NCI-H2171 treated with DMSO at 0.1 percent for 48 hours (cell line): ENCODE measurements around the gene ZSWIM1.
A peak's percentile ranks its signal among the peaks of the same experiment; 100 is the strongest.

Source experiments
- DNase-seq: peaks from one replicate; lab custom pipeline; 2025; lab: John Stamatoyannopoulos, UW

ZSWIM1 gene

GRCh38 chr20:45880988-45881788 is at the start of gene ZSWIM1:
TSS of gene ZSWIM1 (plus strand) at chr20:45881227. CDS start at chr20:45882593, 1,366 bp downstream.
- peak; percentile 99 for DNase-seq

GRCh38 chr20:45832619-45833018 is 48.4 kb upstream of the ZSWIM1 start:
- DNase-seq, result no peak

DNA sequence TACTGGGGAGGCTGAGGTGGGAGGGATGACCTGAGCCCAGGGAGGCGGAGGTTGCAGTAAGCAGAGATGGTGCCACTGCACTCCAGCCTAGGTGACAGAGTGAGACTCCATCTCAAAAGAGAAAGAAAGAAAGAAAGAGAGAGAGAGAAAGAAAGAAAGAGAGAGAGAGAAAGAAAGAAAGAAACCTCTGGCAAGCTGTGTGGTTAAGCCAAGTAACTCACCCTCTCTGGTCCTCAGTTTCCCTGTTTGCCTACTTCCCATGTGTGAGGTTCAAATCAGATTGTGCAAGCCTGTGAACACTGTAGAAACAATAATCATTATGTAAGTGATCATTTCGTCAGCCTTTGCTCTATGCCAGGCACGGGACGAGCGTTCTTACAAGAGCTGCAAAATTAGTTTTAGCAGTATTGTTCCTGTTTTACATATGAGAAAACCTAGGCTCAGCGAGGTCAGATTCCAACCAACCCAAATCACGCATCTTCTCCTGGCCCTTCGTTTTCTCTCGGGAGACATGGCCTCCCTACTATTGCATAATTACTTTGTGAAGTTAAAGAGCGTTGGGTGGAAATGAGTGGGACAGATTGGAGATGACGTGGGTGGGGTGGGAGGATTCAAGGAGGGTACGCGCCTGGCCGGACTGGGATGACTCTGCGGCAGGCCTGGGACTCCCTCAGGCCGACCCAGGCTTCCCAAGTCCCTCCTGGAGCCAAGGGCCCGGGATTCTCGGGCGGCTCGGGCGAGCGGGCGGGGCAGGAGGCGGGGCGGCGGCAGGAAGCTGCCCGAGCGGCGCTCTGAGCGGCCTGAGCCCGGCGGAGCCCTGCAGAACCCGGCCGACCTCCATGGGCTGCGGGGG is 47.8 kb upstream of the ZSWIM1 start, which contains the start of gene SNX21:
Gene SNX21 (plus strand): TSS at position 770 of the 853 bp plus-strand sequence. CDS start 121 bp downstream, outside the sequence.
- peak; percentile 72 for DNase-seq

DNA sequence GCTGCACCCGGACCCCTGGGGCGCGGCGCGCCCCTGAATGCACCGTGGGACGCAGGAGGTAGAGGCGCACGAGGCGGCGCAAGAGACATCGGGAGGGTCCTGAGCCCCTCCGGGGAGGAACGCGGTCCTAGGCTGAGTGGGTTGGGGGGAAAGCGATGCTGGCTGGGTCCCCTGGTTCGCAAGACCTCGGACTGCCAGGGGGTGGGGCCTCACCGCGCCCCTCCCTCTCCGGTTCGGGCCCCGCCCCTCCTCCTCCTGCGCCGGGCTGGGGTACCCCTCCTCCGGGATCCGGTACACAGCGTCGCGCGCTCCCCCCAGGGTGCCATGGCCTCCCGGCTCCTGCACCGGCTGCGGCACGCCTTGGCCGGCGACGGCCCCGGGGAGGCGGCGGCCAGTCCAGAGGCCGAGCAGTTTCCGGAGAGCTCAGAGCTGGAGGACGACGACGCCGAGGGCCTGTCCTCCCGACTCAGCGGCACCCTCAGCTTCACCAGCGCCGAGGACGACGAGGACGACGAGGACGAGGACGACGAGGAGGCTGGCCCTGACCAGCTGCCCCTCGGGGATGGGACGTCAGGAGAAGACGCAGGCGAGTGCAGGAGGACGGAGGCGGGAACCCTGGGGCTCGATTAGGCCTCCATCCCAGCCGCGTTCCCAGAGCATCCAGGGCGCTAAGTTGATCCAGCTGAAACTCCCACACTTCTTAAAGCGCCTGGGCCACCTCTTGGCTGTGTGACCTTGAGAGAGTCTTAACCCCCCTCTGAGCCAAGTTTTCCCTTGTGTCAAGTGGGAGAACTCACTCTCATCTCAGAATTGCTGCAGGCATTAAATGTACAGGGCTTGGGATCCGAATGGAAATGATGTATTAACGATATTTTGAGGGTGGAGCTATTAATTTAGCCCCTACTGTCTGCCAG is 46.9 kb upstream of the ZSWIM1 start:
- peak; percentile 66 for DNase-seq

- DNase-seq, result no peak
Measured at GRCh38 chr20:45834797-45835161, 46.2 kb upstream of the ZSWIM1 start.

- no peak for DNase-seq
Measured at GRCh38 chr20:45835329-45835765, 45.7 kb upstream of the ZSWIM1 start.

DNA sequence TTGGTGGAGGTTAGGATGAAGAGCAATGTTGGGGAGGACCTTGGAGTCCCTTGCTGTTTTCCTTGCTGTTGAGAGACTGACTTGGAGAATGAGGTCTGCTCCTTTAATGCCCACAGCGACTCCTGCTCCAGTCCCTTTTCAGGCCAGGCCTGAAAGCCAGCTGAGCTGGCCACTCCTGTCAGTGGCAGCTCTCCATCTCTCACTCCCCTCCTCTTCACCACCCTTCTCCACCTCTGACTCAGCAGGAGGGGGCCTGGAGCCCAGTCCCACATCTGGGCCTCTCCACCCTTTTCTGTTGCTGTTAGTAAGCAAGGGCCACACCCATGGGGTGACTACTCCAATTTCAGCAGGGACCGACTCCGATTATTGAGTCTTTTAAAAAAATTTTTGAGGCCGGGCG is 45.2 kb upstream of the ZSWIM1 start:
- no peak for DNase-seq

DNA sequence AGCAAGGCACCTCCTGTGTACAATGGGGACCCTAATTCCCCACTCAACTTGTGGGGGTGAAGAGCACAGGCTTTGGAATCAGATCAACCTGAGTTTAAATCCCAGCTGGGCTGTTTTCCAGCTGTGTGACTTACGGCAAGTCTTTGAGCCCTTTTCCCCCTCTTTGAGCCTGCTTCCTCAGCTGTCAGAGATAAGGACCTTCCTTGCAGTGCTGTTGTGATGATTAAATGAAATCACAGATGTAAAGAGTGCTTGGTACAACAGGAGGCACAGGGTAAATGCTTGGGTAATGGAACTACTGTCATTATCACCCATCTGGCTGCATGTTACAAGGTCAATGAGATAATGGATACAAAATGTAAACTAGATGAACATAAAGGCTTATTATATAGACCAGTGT is 44.2 kb upstream of the ZSWIM1 start:
- peak; percentile 65 for DNase-seq

- no peak for DNase-seq
Measured at GRCh38 chr20:45840700-45841198, 40.3 kb upstream of the ZSWIM1 start.

- DNase-seq, result no peak
Measured at GRCh38 chr20:45841407-45842129, 39.5 kb upstream of the ZSWIM1 start.

DNA sequence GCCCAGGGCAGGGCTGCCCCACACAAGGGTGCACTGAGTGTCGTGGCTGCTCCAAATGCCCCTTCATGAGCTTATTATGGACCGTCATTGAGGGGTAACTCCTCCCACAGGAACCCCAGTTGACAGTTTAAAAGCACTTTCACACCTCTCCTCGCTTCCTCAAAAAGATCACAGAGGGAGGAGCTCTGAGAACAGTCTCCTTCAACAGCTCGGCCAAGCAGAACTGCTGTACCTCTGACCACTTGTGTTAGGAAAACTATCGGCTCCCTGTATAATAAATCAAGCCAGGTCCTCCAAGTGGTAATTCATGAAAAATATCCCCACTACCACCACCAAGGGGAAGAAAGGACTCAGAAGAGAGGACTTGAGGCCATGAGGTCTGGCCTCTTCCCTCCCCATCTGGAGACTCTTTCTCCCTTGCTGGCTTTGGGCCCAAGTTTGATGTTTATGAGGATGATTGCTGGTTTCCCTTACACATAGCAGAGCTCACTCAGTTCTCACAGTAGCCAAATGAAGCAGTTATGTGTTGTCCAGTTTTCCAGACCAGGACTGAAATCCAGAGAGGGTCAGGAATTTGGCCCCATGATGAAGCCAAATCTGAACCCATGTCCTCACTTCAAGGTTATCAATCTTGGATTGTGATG is 38.7 kb upstream of the ZSWIM1 start:
- DNase-seq, result no peak

- DNase-seq, result no peak
Measured at GRCh38 chr20:45843506-45843905, 37.5 kb upstream of the ZSWIM1 start.

DNA sequence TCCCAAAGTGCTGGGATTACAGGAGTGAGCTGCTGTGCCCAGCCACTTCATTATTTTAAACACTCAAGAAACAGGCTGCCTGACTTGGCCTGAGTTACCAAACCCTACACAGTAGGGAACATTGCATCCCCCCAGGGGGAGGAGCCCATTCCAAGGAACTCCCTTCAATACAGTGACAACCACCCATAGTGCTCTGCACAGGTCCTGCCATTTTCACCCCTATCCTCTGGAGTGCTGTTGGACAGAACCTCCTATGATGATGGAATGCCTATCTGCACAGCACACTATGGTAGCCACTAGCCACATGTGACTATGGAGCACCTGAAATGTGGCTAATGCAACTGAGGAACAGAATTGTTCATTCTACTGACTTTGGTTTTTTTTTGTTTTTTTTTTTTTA is 35.6 kb upstream of the ZSWIM1 start:
- DNase-seq, result no peak

DNA sequence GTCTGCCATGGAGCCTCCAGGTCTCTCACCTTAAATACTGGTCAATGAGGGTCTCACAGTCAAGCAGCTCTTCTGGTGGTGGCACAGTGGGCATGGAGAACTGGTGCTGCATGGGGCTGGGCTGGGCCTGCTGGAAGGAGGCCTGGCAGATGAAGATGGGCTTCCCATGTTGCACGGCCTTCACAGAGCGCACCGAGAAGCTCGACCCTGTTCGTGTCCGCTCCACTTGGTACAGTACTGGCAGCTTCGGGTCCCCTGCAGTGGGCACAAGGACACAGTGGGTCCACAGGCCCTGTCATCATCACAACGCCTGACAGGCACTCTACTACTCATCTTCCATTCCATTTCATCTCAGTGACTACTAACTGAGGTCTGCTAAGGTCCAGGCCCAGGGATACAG is 32.6 kb upstream of the ZSWIM1 start:
- no peak for DNase-seq

DNA sequence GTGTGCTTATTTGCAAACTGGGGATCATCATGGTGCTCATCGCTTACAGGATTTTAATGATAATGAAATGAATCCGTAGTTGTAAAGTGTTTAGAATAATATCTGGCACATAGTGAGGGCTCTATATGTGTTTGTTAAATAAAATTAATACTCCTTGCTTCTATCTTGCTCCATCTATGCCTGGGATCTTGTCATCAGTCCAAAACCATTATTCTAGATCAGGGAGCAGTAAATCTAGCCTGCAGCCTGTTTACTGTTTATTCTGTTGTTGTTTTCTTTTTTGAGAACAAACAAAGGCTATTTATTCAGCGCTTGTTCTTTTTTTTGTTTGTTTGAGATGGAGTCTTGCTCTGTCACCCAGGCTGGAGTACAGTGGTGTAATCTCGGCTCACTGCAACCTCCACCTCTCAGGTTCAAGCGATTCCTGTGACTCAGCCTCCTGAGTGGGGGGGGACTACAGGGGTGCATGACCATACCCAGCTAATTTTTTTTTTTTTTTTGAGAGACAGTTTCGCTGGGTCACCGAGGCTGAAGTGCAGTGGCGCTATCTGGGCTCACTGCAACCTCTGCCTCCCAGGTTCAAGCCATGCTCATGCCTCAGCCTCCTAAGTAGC is 32.0 kb upstream of the ZSWIM1 start:
- no peak for DNase-seq

GRCh38 chr20:45850238-45850637 is 30.8 kb upstream of the ZSWIM1 start:
- DNase-seq, result no peak

DNA sequence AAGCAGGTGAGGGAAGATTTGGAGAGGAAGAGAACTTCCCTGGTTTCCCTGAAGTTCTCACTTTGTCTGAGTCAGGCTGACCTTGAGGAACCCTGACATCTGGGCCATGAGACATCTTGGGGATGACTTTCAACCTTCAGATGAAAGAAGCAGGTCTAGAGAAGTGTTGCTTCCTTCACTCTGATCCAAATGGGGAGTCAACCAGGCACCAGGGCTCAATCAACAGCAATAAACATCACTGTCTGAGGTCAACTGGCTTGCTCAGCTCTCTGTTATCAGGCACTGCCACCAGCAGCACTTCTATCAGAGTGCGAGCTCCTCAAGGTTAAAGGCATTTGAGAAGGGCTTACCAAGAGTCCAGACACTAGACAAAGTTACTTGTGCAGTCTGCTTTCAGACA is 30.1 kb upstream of the ZSWIM1 start:
- no peak for DNase-seq

DNA sequence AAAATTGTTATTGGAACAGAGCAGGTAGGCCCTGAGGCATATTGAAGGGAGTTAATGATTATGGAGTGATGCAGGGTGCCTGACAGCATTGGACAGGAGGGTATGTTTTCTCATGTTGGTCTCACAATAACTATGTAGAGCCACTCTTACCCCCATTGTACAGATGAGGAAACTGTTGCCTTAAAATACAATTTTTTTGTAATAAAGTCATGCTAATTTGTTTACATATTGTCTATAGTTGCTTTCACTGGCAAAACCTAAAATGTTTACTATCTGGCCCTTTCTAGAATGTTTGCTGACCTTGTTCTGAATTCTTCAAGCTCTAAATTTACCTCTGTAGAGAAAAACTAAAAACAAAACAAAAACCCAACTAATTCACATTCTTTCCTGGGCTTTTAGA is 29.5 kb upstream of the ZSWIM1 start:
- DNase-seq, result no peak

GRCh38 chr20:45852326-45852725 is 28.7 kb upstream of the ZSWIM1 start:
- no peak for DNase-seq

DNA sequence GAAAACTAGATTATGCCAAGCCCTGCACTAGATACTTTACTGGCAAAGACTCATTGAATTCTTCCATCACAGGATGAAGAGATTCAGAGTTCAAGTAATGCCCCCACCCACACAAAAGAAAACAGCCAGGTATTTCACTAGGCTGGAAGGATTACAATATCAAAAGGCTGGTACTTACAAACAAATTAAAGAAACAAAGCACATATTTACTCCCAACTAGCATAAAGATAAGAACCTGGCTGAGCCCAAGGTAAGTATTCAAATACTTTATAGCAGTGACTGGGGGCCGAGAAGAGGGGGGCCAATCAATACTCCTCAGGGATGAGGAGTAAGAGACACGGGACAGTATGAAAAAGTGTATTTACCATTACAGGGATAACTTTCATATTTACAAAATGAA is 27.5 kb upstream of the ZSWIM1 start:
- no peak for DNase-seq
